NCI-H146 treated with DMSO at 0.1 percent for 48 hours (cell line): ENCODE data around the gene NXPE3.
A peak's percentile ranks its signal among the peaks of the same experiment; 100 is the strongest.

Source experiments
- DNase-seq: peaks from one replicate; lab custom pipeline; 2025; ENCODE audit not compliant: unreplicated experiment; lab: John Stamatoyannopoulos, UW

The NXPE3 gene

GRCh38 chr3:101802179-101802578, 23.2 kb downstream of the NXPE3 start:
- no peak for DNase-seq

GRCh38 chr3:101803173-101803782, 24.3 kb downstream of the NXPE3 start:
- peak; percentile 51 for DNase-seq

DNA sequence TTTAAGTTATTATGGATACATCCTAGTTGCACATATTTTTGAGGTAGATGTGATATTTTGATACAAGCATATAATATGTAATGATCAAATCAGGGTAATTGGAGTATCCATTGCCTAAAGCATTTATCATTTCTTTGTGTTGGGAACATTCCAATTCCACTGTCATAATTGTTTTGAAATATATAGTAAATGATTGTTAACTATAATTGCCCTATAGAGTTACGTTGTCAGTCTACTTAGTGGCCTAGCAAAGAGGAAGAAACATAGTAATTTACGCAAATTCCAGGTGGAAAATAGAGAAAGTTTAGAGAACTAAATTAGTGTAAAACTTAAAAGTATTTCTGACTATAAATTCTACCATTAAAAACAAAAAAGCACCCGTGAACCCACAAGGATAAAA, 24.9 kb downstream of the NXPE3 start:
- DNase-seq = no peak

GRCh38 chr3:101806491-101806890, 27.5 kb downstream of the NXPE3 start:
- no peak for DNase-seq

- no peak for DNase-seq
These were observed 28.9 kb downstream of the NXPE3 start for GRCh38 chr3:101807888-101808287.

- no peak for DNase-seq
These were observed 30.4 kb downstream of the NXPE3 start for GRCh38 chr3:101809178-101810021.

DNA sequence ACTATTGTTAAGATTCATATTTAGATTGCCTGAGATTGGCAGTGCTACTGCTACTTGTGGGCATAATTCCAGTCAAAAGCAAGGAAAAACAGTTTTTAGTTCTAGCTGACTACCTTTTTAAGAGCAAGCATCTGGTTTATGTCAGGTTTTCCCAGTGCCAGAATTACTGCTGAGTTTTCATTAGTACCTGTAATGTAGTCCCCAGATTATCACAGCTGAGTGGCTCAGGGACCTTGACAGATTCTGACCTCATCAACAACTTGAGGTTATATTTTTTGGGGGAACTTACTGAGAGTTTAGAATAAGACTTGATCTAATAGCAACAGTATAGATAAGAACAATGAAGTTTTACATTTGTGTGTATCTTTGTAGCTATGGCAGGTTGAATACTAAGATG, 31.0 kb downstream of the NXPE3 start:
- DNase-seq = no peak

DNA sequence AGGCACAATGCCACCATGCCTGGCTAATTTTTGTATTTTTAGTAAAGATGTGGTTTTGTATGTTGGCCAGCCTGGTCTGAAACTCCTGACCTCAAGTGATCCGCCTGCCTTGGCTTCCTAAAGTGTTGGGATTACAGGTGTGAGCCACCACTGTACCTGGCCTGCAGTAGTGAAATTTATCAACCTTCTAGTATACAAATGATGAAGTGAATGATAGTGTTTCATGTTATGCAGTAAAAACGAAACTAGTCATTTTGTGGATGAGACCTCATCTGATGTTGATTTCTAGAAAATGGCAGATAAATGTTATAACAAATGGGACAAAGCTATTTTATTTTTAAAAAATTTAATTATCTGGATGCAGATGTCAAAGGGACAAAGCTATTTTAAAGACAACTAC, 32.9 kb downstream of the NXPE3 start:
- DNase-seq = no peak

DNA sequence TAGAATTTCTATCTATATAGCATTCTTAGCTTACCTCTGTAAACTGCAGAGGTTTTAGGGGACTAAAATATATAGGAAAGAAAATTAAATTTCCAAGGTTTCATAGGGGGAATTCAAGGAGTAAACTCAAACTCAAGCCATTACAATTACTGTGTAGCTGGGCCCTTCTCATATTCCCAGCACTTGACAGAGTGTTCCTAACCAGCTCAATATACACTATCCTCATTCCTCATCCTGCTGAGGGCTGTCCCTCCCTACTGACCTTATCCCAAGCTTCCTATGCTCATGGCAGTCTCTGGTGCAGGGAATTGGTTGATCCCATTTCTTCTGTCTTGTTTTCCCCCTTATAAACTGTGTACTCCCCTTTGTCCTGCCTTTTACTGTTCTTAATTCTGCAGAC, 33.9 kb downstream of the NXPE3 start:
- no peak for DNase-seq

- no peak for DNase-seq
These were observed 34.9 kb downstream of the NXPE3 start for GRCh38 chr3:101813817-101814440.

- DNase-seq = no peak
These were observed 35.8 kb downstream of the NXPE3 start for GRCh38 chr3:101814835-101815234.

DNA sequence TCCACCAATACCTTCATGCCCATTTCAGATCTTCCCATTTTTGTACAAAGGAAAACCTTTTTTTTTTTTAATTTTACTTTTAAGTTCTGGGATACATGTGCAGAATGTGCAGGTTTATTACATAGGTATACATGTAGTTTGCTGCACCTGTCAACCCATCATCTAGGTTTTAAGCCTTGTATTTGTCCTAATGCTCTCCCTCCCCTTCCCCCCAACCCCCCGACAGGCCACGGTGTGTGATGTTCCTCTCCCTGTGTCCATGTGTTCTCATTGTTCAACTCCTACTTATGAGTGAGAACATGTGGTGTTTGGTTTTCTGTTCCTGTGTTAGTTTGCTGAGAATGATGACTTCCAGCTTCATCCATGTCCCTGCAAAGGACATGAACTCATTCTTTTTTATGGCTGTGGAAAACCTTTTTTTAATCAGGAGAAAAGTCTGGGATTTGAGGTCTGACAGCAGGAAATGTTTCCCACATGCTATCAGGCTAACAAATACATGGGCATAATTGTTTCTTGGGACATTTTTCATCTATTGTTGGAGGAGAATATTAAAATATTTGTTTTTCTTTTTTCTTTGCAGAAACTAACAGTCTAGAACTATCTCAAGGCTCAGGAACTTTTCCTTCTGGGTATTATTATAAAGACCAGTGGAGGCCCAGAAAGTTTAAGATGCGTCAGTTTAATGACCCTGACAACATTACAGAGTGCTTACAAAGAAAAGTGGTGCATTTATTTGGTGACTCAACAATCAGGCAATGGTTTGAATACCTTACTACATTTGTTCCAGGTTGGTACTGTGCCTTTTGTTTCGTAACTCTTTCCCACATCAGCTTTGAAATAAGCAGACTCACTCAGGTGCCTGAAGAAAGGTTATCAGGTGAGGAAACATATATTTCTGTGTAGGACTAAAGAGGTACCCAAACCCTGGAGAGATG, 37.5 kb downstream of the NXPE3 start:
- no peak for DNase-seq

- no peak for DNase-seq
These were observed 39.0 kb downstream of the NXPE3 start for GRCh38 chr3:101817992-101818391.

- DNase-seq = no peak
These were observed 40.7 kb downstream of the NXPE3 start for GRCh38 chr3:101819649-101820206.

DNA sequence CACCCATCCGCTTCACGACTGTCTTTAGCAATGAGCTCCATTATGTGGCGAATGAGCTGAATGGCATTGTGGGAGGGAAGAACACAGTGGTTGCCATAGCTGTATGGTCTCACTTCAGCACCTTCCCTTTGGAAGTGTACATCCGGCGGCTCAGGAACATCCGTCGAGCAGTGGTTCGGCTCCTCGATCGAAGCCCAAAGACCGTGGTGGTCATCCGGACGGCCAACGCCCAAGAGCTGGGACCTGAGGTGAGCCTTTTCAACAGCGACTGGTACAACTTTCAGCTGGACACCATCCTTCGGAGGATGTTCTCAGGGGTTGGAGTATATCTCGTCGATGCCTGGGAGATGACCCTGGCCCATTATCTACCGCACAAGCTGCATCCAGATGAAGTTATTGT, 42.5 kb downstream of the NXPE3 start:
- no peak for DNase-seq

GRCh38 chr3:101823525-101823924, 44.5 kb downstream of the NXPE3 start:
- DNase-seq = no peak

GRCh38 chr3:101824702-101825101, 45.7 kb downstream of the NXPE3 start:
- no peak for DNase-seq

DNA sequence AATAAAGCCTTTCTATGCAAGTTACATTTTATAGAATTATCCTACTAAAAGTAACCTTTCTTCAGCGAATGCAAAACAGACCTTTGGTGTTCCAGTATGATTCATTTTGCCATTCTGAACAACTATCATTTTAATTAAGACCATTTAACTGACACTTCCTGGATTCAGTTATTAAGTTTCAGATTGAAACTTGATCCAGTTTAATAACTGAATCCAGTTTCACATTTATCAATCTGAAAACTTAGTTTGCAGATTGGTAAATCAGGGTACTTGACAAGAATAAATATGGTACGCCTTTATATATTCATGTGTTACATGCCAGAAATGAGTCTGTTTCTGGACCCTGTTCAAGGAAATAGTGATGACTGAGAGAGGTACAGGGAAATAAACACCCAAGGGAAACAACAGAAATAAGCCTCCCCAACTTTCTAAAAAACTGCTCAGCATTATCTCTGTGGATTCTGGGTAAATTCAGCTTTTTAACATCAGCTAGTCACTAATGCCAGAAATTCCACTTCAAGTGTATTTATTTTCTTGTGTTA, 47.0 kb downstream of the NXPE3 start:
- no peak for DNase-seq

DNA sequence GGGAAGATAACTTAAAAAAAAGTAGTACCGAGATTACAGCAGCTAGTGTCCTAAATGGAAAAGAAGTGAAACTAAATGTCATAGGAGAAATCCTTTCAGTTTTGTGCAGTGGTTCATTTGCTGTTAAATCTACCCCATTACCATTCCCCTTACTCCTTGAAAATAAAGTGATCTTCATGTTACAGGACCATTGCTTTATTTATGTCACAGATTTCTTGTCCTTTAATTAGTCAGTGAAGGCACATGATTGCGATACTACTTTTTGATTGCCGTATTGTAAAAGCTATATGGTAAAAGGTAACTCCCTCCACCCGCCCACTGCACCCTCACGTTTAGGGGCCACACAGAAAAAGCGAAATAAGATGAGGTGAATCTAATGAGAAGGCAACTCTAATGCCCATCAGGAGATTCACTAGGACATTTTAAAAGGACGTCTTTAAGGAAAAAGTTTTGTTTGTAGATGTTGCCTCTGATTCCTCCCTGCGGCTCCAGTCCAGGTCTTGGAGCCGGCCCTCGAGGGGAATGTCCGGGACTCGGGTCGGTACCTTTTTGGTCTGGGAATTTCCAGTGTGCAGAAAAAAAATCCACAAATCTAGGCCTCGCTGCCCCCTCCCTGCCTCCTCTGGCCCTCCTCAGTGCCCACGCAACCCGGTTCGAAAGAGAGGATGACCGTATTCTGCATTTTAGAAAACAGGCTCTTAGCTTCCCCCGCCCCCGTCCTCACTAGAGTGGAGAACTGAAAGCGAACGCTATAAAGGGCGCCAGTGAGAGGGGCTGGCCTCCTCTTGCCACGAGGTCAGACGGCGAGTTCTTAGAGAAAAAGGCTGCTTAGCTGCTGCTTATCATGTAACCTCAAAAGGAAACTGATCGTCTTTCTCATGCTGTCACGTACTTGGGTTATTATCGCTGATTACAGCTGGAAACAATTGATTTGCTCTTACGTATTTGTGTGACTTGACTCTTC, 48.5 kb downstream of the NXPE3 start:
- peak; percentile 51 for DNase-seq
